GM18502 (cell line): ENCODE measurements around the gene DDX28.
A peak's percentile ranks its signal among the peaks of the same experiment; 100 is the strongest.
"Not testable (repeated sequence)": the region's sequence is repeated elsewhere in the genome, so short reads cannot be mapped to it uniquely, and the experiment has no call there.

Experiments used
- ATAC-seq: cut with Tn5 transposase; IDR thresholded peaks from one replicate; pipeline ENCODE4 v1.9.1; 2021; ENCODE audit warnings: mild to moderate bottlenecking; ENCODE audit not compliant: unreplicated experiment, poor library complexity

DDX28 gene

GRCh38 chr16:68037841-68038597, 15.0 kb upstream of the DDX28 start:
- ATAC-seq: peak; percentile 46

GRCh38 chr16:68035227-68035626, 12.2 kb upstream of the DDX28 start:
- ATAC-seq: no peak

- no peak for ATAC-seq
These were observed 10.1 kb upstream of the DDX28 start for GRCh38 chr16:68033101-68033500.

GRCh38 chr16:68031951-68032350, 8.9 kb upstream of the DDX28 start:
- ATAC-seq: no peak

GRCh38 chr16:68030108-68030507, 7.1 kb upstream of the DDX28 start:
- not testable (repeated sequence) for ATAC-seq

GRCh38 chr16:68028996-68029395, 6.0 kb upstream of the DDX28 start:
- no peak for ATAC-seq

- ATAC-seq: peak; percentile 8
These were observed 729 bp downstream of the DDX28 start for GRCh38 chr16:68022278-68022727.

- ATAC-seq: no peak
These were observed 1.5 kb downstream of the DDX28 start for GRCh38 chr16:68021490-68021889.

GRCh38 chr16:68019167-68019680, 3.8 kb downstream of the DDX28 start:
- no peak for ATAC-seq

GRCh38 chr16:68015681-68016080, 7.4 kb downstream of the DDX28 start, which contains the start of gene DPEP2NB:
TSS of gene DPEP2NB (minus strand) at chr16:68015911. CDS start at chr16:68015770, 141 bp downstream.
- no peak for ATAC-seq

GRCh38 chr16:68013440-68013839, 9.6 kb downstream of the DDX28 start:
- ATAC-seq: no peak

GRCh38 chr16:68009872-68010271, 13.2 kb downstream of the DDX28 start:
- ATAC-seq: not testable (repeated sequence)

GRCh38 chr16:68009157-68009735, 13.8 kb downstream of the DDX28 start:
- no peak for ATAC-seq

GRCh38 chr16:68005786-68006286, 17.2 kb downstream of the DDX28 start:
- ATAC-seq: no peak

- no peak for ATAC-seq
These were observed 17.8 kb downstream of the DDX28 start for GRCh38 chr16:68005211-68005610.

- no peak for ATAC-seq
These were observed 20.0 kb downstream of the DDX28 start for GRCh38 chr16:68003031-68003430.

- no peak for ATAC-seq
These were observed 22.6 kb downstream of the DDX28 start for GRCh38 chr16:68000450-68000849.

- ATAC-seq: no peak
These were observed 23.0 kb downstream of the DDX28 start for GRCh38 chr16:67999985-68000384.

- ATAC-seq: peak; percentile 48
These were observed 24.0 kb downstream of the DDX28 start, which contains the start of gene DPEP2 for GRCh38 chr16:67998779-67999688. TSS of gene DPEP2 (minus strand) at chr16:67999484. CDS start at chr16:67993212, 6,272 bp downstream.

- ATAC-seq: not testable (repeated sequence)
These were observed 24.7 kb downstream of the DDX28 start for GRCh38 chr16:67998231-67998778.
